ENCODE data around the gene HAGHL. TPM values are rescaled to one million over a fixed set of nuclear protein-coding genes. Genes with fewer than 3 reads are reported as not detected.
A peak's percentile ranks its signal among the peaks of the same experiment; 100 is the strongest.

The HAGHL gene
- 10 to 100 TPM; 12.0 to 15.8 TPM for total RNA-seq
- long read RNA-seq, transcript HAGHL-203 (8 exons, 1,347 nt): major isoform, 10 of 25 reads
- long read RNA-seq, partial matches to known transcripts: 1 of 25 reads
- long read RNA-seq, other reads (novel, unspliced or antisense): 14 of 25 reads

- ATAC-seq: peak; percentile 45 to 52
- peak; percentile 78 for DNase-seq
- intact Hi-C loops (cut with DNase I): no loop called here
Measured at GRCh38 chr16:726438-727290, at the start of gene HAGHL, which contains the start of gene CCDC78. Gene HAGHL (plus strand): TSS chr16:727106. CDS start chr16:727510, 404 bp downstream. Gene CCDC78 (minus strand): TSS chr16:726443. CDS start chr16:726367, 76 bp downstream.

GRCh38 chr16:677316-678190, 49.4 kb upstream of the HAGHL start:
- no peak for DNase-seq
- ATAC-seq: no peak
- intact Hi-C loops (cut with DNase I): no loop called here

GRCh38 chr16:678209-678857, 48.6 kb upstream of the HAGHL start:
- no peak for DNase-seq
- intact Hi-C loops (cut with DNase I): no loop called here

GRCh38 chr16:678858-679813, 47.8 kb upstream of the HAGHL start:
- intact Hi-C loops (cut with DNase I): no loop called here
- peak; percentile 40 to 43 for ATAC-seq
- DNase-seq: peak; percentile 87

More at GRCh38 chr16:678209-678857, 48.6 kb upstream of the HAGHL start:
- ATAC-seq: no peak

GRCh38 chr16:679814-680624, 46.9 kb upstream of the HAGHL start, which contains the start of gene STUB1:
Gene STUB1 (plus strand): TSS chr16:680410. CDS start chr16:680526, 116 bp downstream.
- DNase-seq (peak; percentile 90), ATAC-seq (peak; percentile 73 to 75)
- intact Hi-C loops (cut with DNase I): no loop called here

- no peak for DNase-seq
- ATAC-seq: no peak
- intact Hi-C loops (cut with DNase I): no loop called here
Measured at GRCh38 chr16:680625-680945, 46.3 kb upstream of the HAGHL start.

GRCh38 chr16:680967-681745, 45.8 kb upstream of the HAGHL start:
- DNase-seq (no peak), ATAC-seq (no peak)
- intact Hi-C loops (cut with DNase I): no loop called here

- DNase-seq (no peak), ATAC-seq (no peak)
- intact Hi-C loops (cut with DNase I): no loop called here
Measured at GRCh38 chr16:681746-682427, 45.0 kb upstream of the HAGHL start.

GRCh38 chr16:682493-683395, 44.2 kb upstream of the HAGHL start:
- DNase-seq (no peak), ATAC-seq (no peak)
- intact Hi-C loops (cut with DNase I): no loop called here

- DNase-seq (no peak), ATAC-seq (no peak)
- intact Hi-C loops (cut with DNase I): no loop called here
Measured at GRCh38 chr16:683396-684070, 43.4 kb upstream of the HAGHL start.

GRCh38 chr16:684071-684794, 42.7 kb upstream of the HAGHL start, which contains the start of gene JMJD8:
Gene JMJD8 (minus strand): TSS chr16:684334. CDS start chr16:684319, 15 bp downstream.
- ATAC-seq: peak; percentile 69 to 77
- intact Hi-C loops (cut with DNase I): no loop called here
- peak; percentile 99 for DNase-seq

GRCh38 chr16:684961-685696, 41.8 kb upstream of the HAGHL start:
- ATAC-seq: no peak

GRCh38 chr16:685967-686366, 40.9 kb upstream of the HAGHL start:
- DNase-seq (no peak), ATAC-seq (no peak)
- intact Hi-C loops (cut with DNase I): no loop called here

More at GRCh38 chr16:684961-685696, 41.8 kb upstream of the HAGHL start:
- DNase-seq: no peak
- intact Hi-C loops (cut with DNase I): no loop called here
